GM10266 (cell line): ENCODE results near the gene SULT1C3.

Experiments
- DNase-seq: peaks from one replicate; pipeline ENCODE4 v3.0.0; 2012; ENCODE audit errors: extremely low spot score
- CTCF ChIP-seq: IDR thresholded peaks from 2 replicates; pipeline ENCODE4 v1.5.1; 2012; ENCODE audit warnings: mild to moderate bottlenecking, low read depth; ENCODE audit not compliant: control insufficient read depth, insufficient read depth; ENCODE audit errors: missing control alignments

SULT1C3 gene

GRCh38 chr2:108215794-108216211, 24.0 kb upstream of the SULT1C3 start:
- no peak for DNase-seq
- TF ChIP-seq CTCF: peak; percentile 11

- no peak for TF ChIP-seq CTCF
- DNase-seq: no peak
Observed at GRCh38 chr2:108217211-108217610, 22.6 kb upstream of the SULT1C3 start.

- no peak for TF ChIP-seq CTCF
- no peak for DNase-seq
Observed at GRCh38 chr2:108219688-108220087, 20.1 kb upstream of the SULT1C3 start.

GRCh38 chr2:108220191-108220590, 19.6 kb upstream of the SULT1C3 start:
- DNase-seq: no peak
- no peak for TF ChIP-seq CTCF

- no peak for TF ChIP-seq CTCF
- DNase-seq: no peak
Observed at GRCh38 chr2:108220942-108221541, 18.7 kb upstream of the SULT1C3 start.

GRCh38 chr2:108222261-108222660, 17.5 kb upstream of the SULT1C3 start:
- no peak for TF ChIP-seq CTCF
- no peak for DNase-seq

- TF ChIP-seq CTCF: no peak
- DNase-seq: no peak
Observed at GRCh38 chr2:108223573-108223972, 16.2 kb upstream of the SULT1C3 start.
